Activated B cell treated with CpG ODN at 0.5 μM for 24 hours (primary cell): Measurements from ENCODE around the gene GPBAR1. TPM values are rescaled to one million over a fixed set of nuclear protein-coding genes. Genes with fewer than 3 reads are reported as not detected.

Experiments
- ATAC-seq: fragments of 200-7000 bp; cut with Tn5 transposase; one replicate; pipeline ENCODE4 v1.10.0; 2021; ENCODE audit warnings: low read depth, mild to moderate bottlenecking, moderate library complexity
- CTCF ChIA-PET: fragments of 350-600 bp; sonication (Branson Sonifier 250); formaldehyde crosslinking; loops from one replicate; lab custom pipeline; 2021; ENCODE audit warnings: antibody characterized with exemption; lab: Charles Lee
- POLR2A ChIA-PET: fragments of 350-600 bp; sonication (Branson Sonifier 250); formaldehyde crosslinking; loops from one replicate; lab custom pipeline; 2021; ENCODE audit warnings: antibody characterized with exemption; lab: Charles Lee
- DNase-seq: peaks from one replicate; pipeline ENCODE4 v3.0.0; 2022
- H3K27ac Mint-ChIP-seq: one replicate; pipeline ENCODE4 v1.8.0; 2020; ENCODE audit warnings: mixed read lengths
- H3K27me3 Mint-ChIP-seq: one replicate; pipeline ENCODE4 v1.8.0; 2021; ENCODE audit warnings: mixed read lengths
- H3K36me3 Mint-ChIP-seq: one replicate; pipeline ENCODE4 v1.8.0; 2021; ENCODE audit warnings: low read depth, mixed read lengths
- H3K4me1 Mint-ChIP-seq: one replicate; pipeline ENCODE4 v1.8.0; 2021; ENCODE audit warnings: mixed read lengths
- H3K4me3 Mint-ChIP-seq: one replicate; pipeline ENCODE4 v1.8.0; 2020; ENCODE audit warnings: mild to moderate bottlenecking, mixed read lengths
- H3K9me3 Mint-ChIP-seq: one replicate; pipeline ENCODE4 v1.8.0; 2020; ENCODE audit warnings: mixed read lengths
- intact Hi-C: fragments of 100-400 bp; cut with micrococcal nuclease; formaldehyde crosslinking; loops from one replicate; pipeline ENCODE4 v1.15.1; 2024
- total RNA-seq: library from RNA; stranded (reverse); gene quantifications from 2 replicates; pipeline ENCODE4 v1.2.3, GENCODE V29; 2022
- TF ChIP-seq, protein P1 (sequence below): fragments of 200-600 bp; IDR thresholded peaks from one replicate; pipeline ENCODE4 v1.8.0; 2022; ENCODE audit warnings: antibody characterized with exemption, mild to moderate bottlenecking

The GPBAR1 gene
- total RNA-seq, 1 donor from 2014 or later = 0.67 TPM

- H3K4me1 Mint-ChIP-seq = peaks cover 61% of the 10 kb centered on the region
- ATAC-seq (no peak), DNase-seq (no peak)
- peak overlapping the region; percentile 28 for H3K4me3 Mint-ChIP-seq
- intact Hi-C loops = loop anchor here (1.0 to 2.0 kb wide), 4 partner anchors 12 to 44 kb away; no protein-coding TSS in a partner anchor
- ChIA-PET CTCF (interaction anchor here (0.9 to 3.3 kb wide), 3 partner anchors 10 to 43 kb away, joined by 4 to 23 read pairs (median 21); no protein-coding TSS in a partner anchor), POLR2A (interaction anchor here (0.7 to 10.1 kb wide), 11 partner anchors 8 to 1000 kb away, joined by 3 to 211 read pairs (median 6); partner anchors contain the start of genes ANKZF1, ARPC2 and ATG9A)
- H3K36me3 Mint-ChIP-seq = peaks cover 86% of the 10 kb centered on the region
- TF ChIP-seq, protein P1, sequence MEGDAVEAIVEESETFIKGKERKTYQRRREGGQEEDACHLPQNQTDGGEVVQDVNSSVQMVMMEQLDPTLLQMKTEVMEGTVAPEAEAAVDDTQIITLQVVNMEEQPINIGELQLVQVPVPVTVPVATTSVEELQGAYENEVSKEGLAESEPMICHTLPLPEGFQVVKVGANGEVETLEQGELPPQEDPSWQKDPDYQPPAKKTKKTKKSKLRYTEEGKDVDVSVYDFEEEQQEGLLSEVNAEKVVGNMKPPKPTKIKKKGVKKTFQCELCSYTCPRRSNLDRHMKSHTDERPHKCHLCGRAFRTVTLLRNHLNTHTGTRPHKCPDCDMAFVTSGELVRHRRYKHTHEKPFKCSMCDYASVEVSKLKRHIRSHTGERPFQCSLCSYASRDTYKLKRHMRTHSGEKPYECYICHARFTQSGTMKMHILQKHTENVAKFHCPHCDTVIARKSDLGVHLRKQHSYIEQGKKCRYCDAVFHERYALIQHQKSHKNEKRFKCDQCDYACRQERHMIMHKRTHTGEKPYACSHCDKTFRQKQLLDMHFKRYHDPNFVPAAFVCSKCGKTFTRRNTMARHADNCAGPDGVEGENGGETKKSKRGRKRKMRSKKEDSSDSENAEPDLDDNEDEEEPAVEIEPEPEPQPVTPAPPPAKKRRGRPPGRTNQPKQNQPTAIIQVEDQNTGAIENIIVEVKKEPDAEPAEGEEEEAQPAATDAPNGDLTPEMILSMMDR = no peak
- H3K27ac Mint-ChIP-seq = peak overlapping the region; percentile 78
- no peaks in the 10 kb centered on the region for H3K27me3 Mint-ChIP-seq
- no peaks in the 10 kb centered on the region for H3K9me3 Mint-ChIP-seq
Observed at GRCh38 chr2:218229851-218230250, 31.0 kb upstream of the GPBAR1 start.

GRCh38 chr2:218230882-218231281 lies 29.9 kb upstream of the GPBAR1 start:
- Mint-ChIP-seq H3K36me3 (peaks cover 86% of the 10 kb centered on the region), H3K4me1 (peaks cover 51% of the 10 kb centered on the region), H3K27ac (peak overlapping the region; percentile 78), H3K9me3 (no peaks in the 10 kb centered on the region), H3K4me3 (no peak overlapping the region), H3K27me3 (no peaks in the 10 kb centered on the region)
- no peak for DNase-seq
- intact Hi-C loops = no loop called here
- ATAC-seq = peak; percentile 43
- TF ChIP-seq, protein P1 = no peak
- CTCF ChIA-PET = interaction anchor here (1.1 to 3.3 kb wide), 3 partner anchors 11 to 27 kb away, joined by 3 to 23 read pairs (median 21); no protein-coding TSS in a partner anchor
- POLR2A ChIA-PET = interaction anchor here (0.6 to 10.1 kb wide), 4 partner anchors 13 to 26 kb away, joined by 3 to 211 read pairs (median 18); partner anchors contain the start of gene ARPC2

DNA sequence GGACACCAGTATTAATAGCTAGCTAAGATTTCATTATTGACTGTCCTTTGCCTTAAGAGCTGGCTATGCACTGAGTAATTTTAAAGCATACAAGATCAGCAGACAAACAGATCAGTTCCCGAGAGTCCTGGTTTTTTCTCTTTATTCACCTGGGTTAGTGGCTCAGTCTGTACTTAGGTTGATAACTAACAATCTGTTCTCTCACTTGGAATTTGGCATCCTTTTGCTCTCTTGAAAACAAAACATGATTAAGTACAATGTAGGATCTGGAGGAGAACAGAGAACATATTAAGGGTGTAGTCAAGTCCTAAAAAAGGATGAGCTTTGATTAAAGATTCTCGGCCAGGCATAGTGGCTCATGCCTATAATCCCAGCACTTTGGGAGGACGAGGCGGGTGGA lies 27.3 kb upstream of the GPBAR1 start:
- intact Hi-C loops = no loop called here
- ChIA-PET POLR2A (interaction anchor here (0.5 to 10.1 kb wide), 2 partner anchors 16 to 42 kb away, joined by 3 to 211 read pairs; partner anchors contain the start of gene ARPC2), CTCF (no interaction called here)
- Mint-ChIP-seq H3K9me3 (no peaks in the 10 kb centered on the region), H3K27ac (peak overlapping the region; percentile 9), H3K4me3 (no peak overlapping the region), H3K27me3 (no peaks in the 10 kb centered on the region), H3K36me3 (peaks cover 86% of the 10 kb centered on the region), H3K4me1 (peaks cover 29% of the 10 kb centered on the region)
- TF ChIP-seq, protein P1 = no peak
- no peak for ATAC-seq
- DNase-seq = no peak

DNA sequence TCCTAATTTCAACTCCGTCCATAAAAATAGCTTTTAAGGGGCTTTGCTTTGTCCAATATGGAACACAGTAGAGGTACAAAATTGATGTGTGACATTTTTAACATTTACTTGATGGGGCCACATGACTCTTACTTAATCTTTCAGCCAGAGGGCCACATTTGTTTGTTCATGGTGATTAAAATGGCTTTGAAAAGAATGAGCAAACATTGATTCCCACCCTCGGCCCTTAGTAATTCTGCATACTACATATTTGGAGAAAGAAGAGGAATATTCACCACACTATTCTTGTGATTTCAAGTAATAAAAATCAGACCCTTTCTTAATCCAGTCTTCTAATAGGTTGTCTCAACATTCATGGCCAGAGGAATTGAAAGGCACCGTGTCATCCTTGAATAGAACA lies 26.3 kb upstream of the GPBAR1 start:
- TF ChIP-seq, protein P1 = no peak
- intact Hi-C loops = no loop called here
- no peak overlapping the region for H3K27ac Mint-ChIP-seq
- ChIA-PET CTCF (no interaction called here), POLR2A (interaction anchor here (1.2 to 10.1 kb wide), 2 partner anchors 11 to 17 kb away, joined by 3 to 211 read pairs; partner anchors contain the start of gene ARPC2)
- no peaks in the 10 kb centered on the region for H3K27me3 Mint-ChIP-seq
- peaks cover 21% of the 10 kb centered on the region for H3K4me1 Mint-ChIP-seq
- no peak overlapping the region for H3K4me3 Mint-ChIP-seq
- H3K36me3 Mint-ChIP-seq = peaks cover 88% of the 10 kb centered on the region
- ATAC-seq = no peak
- DNase-seq = no peak
- no peaks in the 10 kb centered on the region for H3K9me3 Mint-ChIP-seq

GRCh38 chr2:218235017-218235416 lies 25.8 kb upstream of the GPBAR1 start:
- no peak for ATAC-seq

More at GRCh38 chr2:218235017-218235416, 25.8 kb upstream of the GPBAR1 start:
- TF ChIP-seq, protein P1 = no peak
- H3K36me3 Mint-ChIP-seq = peaks cover 90% of the 10 kb centered on the region
- ChIA-PET POLR2A (interaction anchor here (1.2 to 10.1 kb wide), 2 partner anchors 10 to 17 kb away, joined by 3 to 211 read pairs; partner anchors contain the start of gene ARPC2), CTCF (no interaction called here)
- H3K27ac Mint-ChIP-seq = no peak overlapping the region
- H3K27me3 Mint-ChIP-seq = no peaks in the 10 kb centered on the region
- no peaks in the 10 kb centered on the region for H3K9me3 Mint-ChIP-seq
- DNase-seq = no peak
- intact Hi-C loops = no loop called here
- peaks cover 17% of the 10 kb centered on the region for H3K4me1 Mint-ChIP-seq
- H3K4me3 Mint-ChIP-seq = no peak overlapping the region
